HCT116 (cell line): ENCODE results near the gene LYSMD2. TPM values are rescaled to one million over a fixed set of nuclear protein-coding genes. Genes with fewer than 3 reads are reported as not detected.

Experiments
- ATAC-seq: fragments of 200-7000 bp; cut with Tn5 transposase; 2 replicates; pipeline ENCODE4 v1.9.1; 2020; ENCODE audit warnings: mild to moderate bottlenecking, moderate library complexity
- BruUV-seq: library from RNA; stranded (reverse); fragments of 400-500 nt; replicated peaks from 2 replicates; lab custom pipeline; 2021; lab: Mats Ljungman, UMichigan
- CTCF ChIA-PET: fragments of 300-600 bp; sonication (Branson Sonifier 250); formaldehyde crosslinking; loops from one replicate; lab custom pipeline; 2021; ENCODE audit warnings: antibody characterized with exemption; lab: Charles Lee
- POLR2A ChIA-PET: fragments of 300-600, 350-600 bp; sonication (Branson Sonifier 250); formaldehyde crosslinking; loops from one replicate; lab custom pipeline; 2021; ENCODE audit warnings: antibody characterized with exemption; lab: Charles Lee
- RAD21 ChIA-PET, 2 experiments: fragments of 300-600 bp; sonication (Branson Sonifier 250); formaldehyde crosslinking; loops; one replicate each; lab custom pipeline; 2023; ENCODE audit warnings: low total read pairs in 2 of 2; ENCODE audit not compliant: uncharacterized antibody in 2 of 2, unreplicated experiment in 2 of 2, low non-redundant PET in 1 of 2; lab: Charles Lee
- DNase-seq: peaks from one replicate; pipeline ENCODE4 v3.0.0-alpha.2; 2010; ENCODE audit warnings: low read depth, low spot score
- H2AFZ ChIP-seq: fragments of 200-600 bp; shearing (Covaris generic), sonication (generic); 2 replicates; pipeline ENCODE4 v1.6.1; 2017; ENCODE audit warnings: low read depth, mixed run types, mixed read lengths, antibody characterized with exemption, low read length; ENCODE audit not compliant: poor library complexity, severe bottlenecking
- H3K27ac ChIP-seq: 2 replicates; pipeline ENCODE4 v1.5.1; 2012; ENCODE audit warnings: low read depth, low read length
- H3K27me3 ChIP-seq: fragments of 200-600 bp; sonication (generic); 2 replicates; pipeline ENCODE4 v1.6.1; 2016; ENCODE audit warnings: mixed run types, low read length, mixed read lengths; ENCODE audit not compliant: insufficient read depth
- H3K36me3 ChIP-seq, 2 experiments: fragments of 200-500 bp in 1 of 2; fragments of 200-600 bp in 1 of 2; sonication (Bioruptor generic) in 1 of 2; sonication (generic) in 1 of 2; 2 replicates each; pipeline versions ENCODE4 v1.5.1 to v1.6.1; 2014 to 2016; ENCODE audit warnings: low read length in 2 of 2, inconsistent platforms in 1 of 2, mixed read lengths in 1 of 2, mixed run types in 1 of 2; ENCODE audit not compliant: insufficient read depth in 2 of 2, control insufficient read depth in 1 of 2
- H3K4me1 ChIP-seq, 2 experiments: fragments of 200-600 bp in 1 of 2; sonication (generic) in 1 of 2; 2 replicates each; pipeline versions ENCODE4 v1.5.1 to v1.6.1; 2012 to 2017; ENCODE audit warnings: low read length in 2 of 2, inconsistent platforms in 1 of 2, mild to moderate bottlenecking in 1 of 2, mixed read lengths in 1 of 2, mixed run types in 1 of 2, moderate library complexity in 1 of 2; ENCODE audit not compliant: insufficient read depth in 2 of 2, control insufficient read depth in 1 of 2
- H3K4me2 ChIP-seq: fragments of 200-600 bp; sonication (generic); 2 replicates; pipeline ENCODE4 v1.6.1; 2017; ENCODE audit warnings: mixed run types, low read length, mixed read lengths
- H3K4me3 ChIP-seq, 2 experiments: fragments of 200-600 bp in 1 of 2; sonication (generic) in 1 of 2; replicated peaks in 1 of 2; 2 replicates each; pipeline ENCODE4 v1.5.1; 2011 to 2016; ENCODE audit warnings: low read length in 2 of 2, control low read depth in 1 of 2, low read depth in 1 of 2, mild to moderate bottlenecking in 1 of 2, mixed read lengths in 1 of 2, mixed run types in 1 of 2
- H3K79me2 ChIP-seq: fragments of 200-600 bp; sonication (generic); 2 replicates; pipeline ENCODE4 v1.6.1; 2017; ENCODE audit warnings: mild to moderate bottlenecking, mixed run types, low read length, moderate library complexity, mixed read lengths; ENCODE audit not compliant: insufficient read depth
- H3K9ac ChIP-seq: fragments of 200-600 bp; sonication (generic); 2 replicates; pipeline ENCODE4 v1.6.1; 2016; ENCODE audit warnings: low read length, mixed read lengths
- H3K9me2 ChIP-seq: fragments of 200-600 bp; sonication (generic), shearing (Covaris generic); 2 replicates; pipeline ENCODE4 v1.6.1; 2017; ENCODE audit warnings: mixed run types, mild to moderate bottlenecking, moderate library complexity; ENCODE audit not compliant: insufficient read depth
- H3K9me3 ChIP-seq, 2 experiments: fragments of 200-500 bp in 1 of 2; fragments of 200-600 bp in 1 of 2; sonication (Bioruptor generic) in 1 of 2; sonication (generic) in 1 of 2; 2 replicates each; pipeline ENCODE4 v1.6.1; 2014 to 2017; ENCODE audit warnings: low read length in 2 of 2, mixed read lengths in 2 of 2, inconsistent platforms in 1 of 2, low read depth in 1 of 2, mild to moderate bottlenecking in 1 of 2, mixed run types in 1 of 2, moderate library complexity in 1 of 2; ENCODE audit not compliant: control insufficient read depth in 1 of 2, insufficient read depth in 1 of 2
- H4K20me1 ChIP-seq: fragments of 200-600 bp; sonication (generic), shearing (Covaris generic); 2 replicates; pipeline ENCODE4 v1.6.1; 2017; ENCODE audit warnings: mixed run types, mild to moderate bottlenecking, moderate library complexity; ENCODE audit not compliant: insufficient read depth
- CEBPB ChIP-seq: IDR thresholded peaks from 2 replicates; pipeline ENCODE4 v1.6.1; 2012; ENCODE audit warnings: low read depth
- EZH2phosphoT487 ChIP-seq: fragments of 200-600 bp; IDR thresholded peaks from 2 replicates; pipeline ENCODE4 v1.6.1; 2018; ENCODE audit warnings: antibody characterized with exemption, borderline replicate concordance
- FOSL1 ChIP-seq: IDR thresholded peaks from 2 replicates; pipeline ENCODE4 v1.6.1; 2012; ENCODE audit warnings: low read depth
- JUND ChIP-seq: IDR thresholded peaks from 2 replicates; pipeline ENCODE4 v1.6.1; 2012
- MAX ChIP-seq: IDR thresholded peaks from 2 replicates; pipeline ENCODE4 v1.6.1; 2012
- YY1 ChIP-seq: IDR thresholded peaks from 2 replicates; pipeline ENCODE4 v1.6.1; 2011; ENCODE audit warnings: low read length, low read depth, moderate library complexity, mild to moderate bottlenecking; ENCODE audit not compliant: insufficient replicate concordance; ENCODE audit errors: extremely low read depth
- ZFX ChIP-seq: fragments of 450-650 bp; IDR thresholded peaks from 2 replicates; pipeline ENCODE4 v1.6.1; 2017
- intact Hi-C: fragments of 100-400 bp; cut with micrococcal nuclease; formaldehyde crosslinking; loops from 2 replicates; pipeline ENCODE4 v1.10.0; 2022
- total RNA-seq: library from RNA; stranded (reverse); gene quantifications from one replicate; pipeline ENCODE4 v1.2.1, GENCODE V29; 2021; ENCODE audit not compliant: unreplicated experiment
- TF ChIP-seq, protein P1 (sequence below): IDR thresholded peaks from 2 replicates; pipeline ENCODE4 v1.6.1; 2011; ENCODE audit warnings: mild to moderate bottlenecking, low read length, moderate library complexity; ENCODE audit not compliant: insufficient replicate concordance; ENCODE audit errors: extremely low read depth
- TF ChIP-seq, protein P2 (sequence below): IDR thresholded peaks from 2 replicates; pipeline ENCODE4 v1.6.1; 2012

LYSMD2 gene
- total RNA-seq, 1 experiment from 2014 or later, result 10.8 TPM

- Histone ChIP-seq H3K79me2 (no peaks in the 10 kb centered on the region), H3K27me3 (no peaks in the 10 kb centered on the region), H3K9ac (no peak overlapping the region), H2AFZ (no peak overlapping the region), H3K4me2 (no peak overlapping the region), H3K27ac (no peak overlapping the region), H3K36me3 (no peaks in the 10 kb centered on the region), H3K4me3 (no peak overlapping the region), H4K20me1 (no peaks in the 10 kb centered on the region), H3K9me3 (no peaks in the 10 kb centered on the region)
- no peak for ATAC-seq
- BruUV-seq, result no TSS peak
- DNase-seq, result no peak
- POLR2A ChIA-PET, result no interaction called here
- intact Hi-C loops, result no loop called here
- CTCF ChIA-PET, result no interaction called here
- TF ChIP-seq YY1 (no peak), EZH2phosphoT487 (no peak), CEBPB (no peak), FOSL1 (no peak), MAX (no peak), ZFX (no peak), JUND (no peak)
- TF ChIP-seq, protein P1, sequence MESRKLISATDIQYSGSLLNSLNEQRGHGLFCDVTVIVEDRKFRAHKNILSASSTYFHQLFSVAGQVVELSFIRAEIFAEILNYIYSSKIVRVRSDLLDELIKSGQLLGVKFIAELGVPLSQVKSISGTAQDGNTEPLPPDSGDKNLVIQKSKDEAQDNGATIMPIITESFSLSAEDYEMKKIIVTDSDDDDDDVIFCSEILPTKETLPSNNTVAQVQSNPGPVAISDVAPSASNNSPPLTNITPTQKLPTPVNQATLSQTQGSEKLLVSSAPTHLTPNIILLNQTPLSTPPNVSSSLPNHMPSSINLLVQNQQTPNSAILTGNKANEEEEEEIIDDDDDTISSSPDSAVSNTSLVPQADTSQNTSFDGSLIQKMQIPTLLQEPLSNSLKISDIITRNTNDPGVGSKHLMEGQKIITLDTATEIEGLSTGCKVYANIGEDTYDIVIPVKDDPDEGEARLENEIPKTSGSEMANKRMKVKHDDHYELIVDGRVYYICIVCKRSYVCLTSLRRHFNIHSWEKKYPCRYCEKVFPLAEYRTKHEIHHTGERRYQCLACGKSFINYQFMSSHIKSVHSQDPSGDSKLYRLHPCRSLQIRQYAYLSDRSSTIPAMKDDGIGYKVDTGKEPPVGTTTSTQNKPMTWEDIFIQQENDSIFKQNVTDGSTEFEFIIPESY, result no peak
- TF ChIP-seq, protein P2, sequence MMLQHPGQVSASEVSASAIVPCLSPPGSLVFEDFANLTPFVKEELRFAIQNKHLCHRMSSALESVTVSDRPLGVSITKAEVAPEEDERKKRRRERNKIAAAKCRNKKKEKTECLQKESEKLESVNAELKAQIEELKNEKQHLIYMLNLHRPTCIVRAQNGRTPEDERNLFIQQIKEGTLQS, result no peak
- TF ChIP-seq, all 23 proteins: peak for 0
- H3K4me1 ChIP-seq, result peaks cover 4 to 12% of the 10 kb centered on the region in 2 experiments; a peak in 3 of 4 replicates
- RAD21 ChIA-PET, result no interaction called here
- H3K9me2 ChIP-seq, result no peaks in the 10 kb centered on the region
These were observed 18.3 kb upstream of the LYSMD2 start for GRCh38 chr15:51755790-51756189.
